ENCODE data around the gene ENPP4. TPM values are rescaled to one million over a fixed set of nuclear protein-coding genes. Genes with fewer than 3 reads are reported as not detected.

Gene ENPP4
- total and polyA plus RNA-seq, 2 of the 4 experiments (the other 2 are of a cell fraction), result under 0.01 to 0.03 TPM

DNA sequence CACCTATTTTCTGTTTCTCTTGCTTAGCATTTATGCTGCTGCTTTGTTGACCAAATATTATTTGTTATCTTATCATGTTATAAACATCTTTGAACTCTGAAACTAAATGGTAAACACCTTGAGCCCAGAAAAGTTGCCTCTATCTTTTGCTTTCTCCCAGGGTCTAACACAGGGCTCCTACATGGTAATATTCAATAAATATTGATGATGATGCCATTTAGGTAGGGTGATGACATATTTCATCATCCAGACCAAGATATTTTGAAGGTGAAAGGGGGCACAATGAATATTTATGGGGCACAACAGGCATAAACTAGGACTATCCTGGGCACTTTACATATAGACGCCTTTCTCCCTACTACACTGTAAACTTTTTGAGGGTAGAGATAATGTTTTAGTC, 11.6 kb upstream of the ENPP4 start:
- Histone ChIP-seq H3K9me1 (ENCODE audit: insufficient read depth, low read length) (no peaks in the 10 kb centered on the region), H2BK20ac (ENCODE audit: low read depth, low read length) (no peak overlapping the region), H2AK5ac (ENCODE audit: low read depth, low read length) (no peak overlapping the region), H2BK15ac (ENCODE audit: low read depth, low read length) (no peak overlapping the region), H3K56ac (ENCODE audit: extremely low read depth, insufficient read depth, low read length) (no peak overlapping the region), H3K9ac (ENCODE audit: low read depth, low read length) (no peak overlapping the region), H3K4me3 (ENCODE audit: insufficient read depth, low read depth, low read length) (no peak overlapping the region), H3K18ac (ENCODE audit: low read depth, low read length) (no peak overlapping the region), H4K91ac (ENCODE audit: insufficient read depth, low read depth, low read length) (no peak overlapping the region), H3K4me2 (ENCODE audit: low read depth, low read length) (no peak overlapping the region), H2BK5ac (ENCODE audit: low read depth, low read length, poor library complexity, severe bottlenecking) (no peak overlapping the region), H3K27me3 (ENCODE audit: control insufficient read depth, insufficient read depth, low read length) (no peaks in the 10 kb centered on the region), H2AFZ (replicated peaks; ENCODE audit: low read length, poor library complexity) (no peak overlapping the region), H3K79me1 (ENCODE audit: low read depth in 1 of 2, low read length in 2 of 2) (no peaks in the 10 kb centered on the region), H2BK120ac (ENCODE audit: low read depth, low read length) (no peak overlapping the region), H3K36me3 (ENCODE audit: control insufficient read depth, insufficient read depth, low read length) (no peaks in the 10 kb centered on the region), H3K4me1 (ENCODE audit: control insufficient read depth, insufficient read depth, low read length) (no peaks in the 10 kb centered on the region), H3K9me3 (ENCODE audit: control insufficient read depth, insufficient read depth, low read length) (no peaks in the 10 kb centered on the region), H3K27ac (ENCODE audit: insufficient read depth, low read length) (no peak overlapping the region), H3K23ac (ENCODE audit: low read depth, low read length) (no peak overlapping the region), H3K4ac (ENCODE audit: low read depth, low read length) (no peak overlapping the region), H3K14ac (replicated peaks; ENCODE audit: low read depth, low read length) (no peak overlapping the region), H4K8ac (ENCODE audit: low read depth in 2 of 2, low read length in 2 of 2) (no peak overlapping the region), H2AK9ac (replicated peaks; ENCODE audit: low read depth, low read length, poor library complexity) (no peak overlapping the region), H4K20me1 (ENCODE audit: insufficient read depth, low read length) (no peaks in the 10 kb centered on the region), H4K5ac (ENCODE audit: low read depth, low read length) (no peak overlapping the region)
- in situ Hi-C loops (cut with MboI; ENCODE audit: low sequenced_read_pairs) (no loop called here), intact Hi-C loops (cut with micrococcal nuclease) (no loop called here), dilution Hi-C loops (cut with HindIII; ENCODE audit: low sequenced_read_pairs, unreplicated experiment) (no loop called here)
- CTCF ChIA-PET, result no interaction called here
- no peak for DNase-seq
- no peak for TF ChIP-seq SMC3 (IDR thresholded peaks at IDR 0.05; ENCODE audit: low read depth, low read length)
- TF ChIP-seq NFE2L2 (IDR thresholded peaks at IDR 0.05; ENCODE audit: low read depth, low read length), result no peak
- TF ChIP-seq MAZ (IDR thresholded peaks at IDR 0.05; ENCODE audit: borderline replicate concordance, low read depth, low read length), result no peak
- TF ChIP-seq CHD1 (IDR thresholded peaks at IDR 0.05; ENCODE audit: low read depth, low read length), result no peak
- TF ChIP-seq FOS (IDR thresholded peaks at IDR 0.05; ENCODE audit: low read depth, low read length), result no peak
- no peak for TF ChIP-seq POLR2A (IDR thresholded peaks at IDR 0.05; ENCODE audit: low read depth, low read length)
- POLR2A ChIA-PET (ENCODE audit: unreplicated experiment), result no interaction called here
- no TSS peak for BruUV-seq (replicated peaks)
- no CpG with 5 or more reads among the region's 1 CpG for WGBS, 2 experiments (ENCODE audit: extremely low coverage in 2 of 2, insufficient read length in 1 of 2)
- no peak for ATAC-seq (ENCODE audit: low read depth)

Measured in IMR-90 (cell line).